Subcutaneous abdominal adipose tissue (tissue), 5 donors: ENCODE results near the gene TLX1.

Experiments used
- H3K27ac ChIP-seq: one replicate; pipeline ENCODE4 v1.7.0; 2013; ENCODE audit warnings: low read depth, mild to moderate bottlenecking, inconsistent platforms, low read length, moderate library complexity
- H3K27me3 ChIP-seq, 5 donors: one replicate each; pipeline ENCODE4 v1.7.0; 2013; ENCODE audit warnings: low read length in 5 of 5, inconsistent platforms in 1 of 5; ENCODE audit not compliant: control insufficient read depth in 5 of 5, insufficient read depth in 4 of 5
- H3K36me3 ChIP-seq, 5 donors: one replicate each; pipeline ENCODE4 v1.7.0; 2013; ENCODE audit warnings: low read length in 5 of 5; ENCODE audit not compliant: control insufficient read depth in 5 of 5, insufficient read depth in 5 of 5
- H3K4me1 ChIP-seq, 5 donors: one replicate each; pipeline ENCODE4 v1.7.0; 2013; ENCODE audit warnings: low read length in 5 of 5, mild to moderate bottlenecking in 3 of 5, moderate library complexity in 1 of 5; ENCODE audit not compliant: control insufficient read depth in 5 of 5, insufficient read depth in 5 of 5
- H3K4me3 ChIP-seq, 5 donors: one replicate each; pipeline ENCODE4 v1.7.0; 2013; ENCODE audit warnings: low read length in 5 of 5, low read depth in 1 of 5
- H3K9ac ChIP-seq, 5 donors: one replicate each; pipeline ENCODE4 v1.7.0; 2013; ENCODE audit warnings: low read length in 5 of 5, mild to moderate bottlenecking in 4 of 5, moderate library complexity in 3 of 5
- H3K9me3 ChIP-seq, 5 donors: one replicate each; pipeline ENCODE4 v1.7.0; 2013; ENCODE audit warnings: low read length in 5 of 5; ENCODE audit not compliant: control insufficient read depth in 5 of 5
- donor health status: healthy.
- donor health status: healthy.
- donor health status: healthy.
- donor health status: healthy.
- donor health status: healthy.

TLX1 gene

DNA sequence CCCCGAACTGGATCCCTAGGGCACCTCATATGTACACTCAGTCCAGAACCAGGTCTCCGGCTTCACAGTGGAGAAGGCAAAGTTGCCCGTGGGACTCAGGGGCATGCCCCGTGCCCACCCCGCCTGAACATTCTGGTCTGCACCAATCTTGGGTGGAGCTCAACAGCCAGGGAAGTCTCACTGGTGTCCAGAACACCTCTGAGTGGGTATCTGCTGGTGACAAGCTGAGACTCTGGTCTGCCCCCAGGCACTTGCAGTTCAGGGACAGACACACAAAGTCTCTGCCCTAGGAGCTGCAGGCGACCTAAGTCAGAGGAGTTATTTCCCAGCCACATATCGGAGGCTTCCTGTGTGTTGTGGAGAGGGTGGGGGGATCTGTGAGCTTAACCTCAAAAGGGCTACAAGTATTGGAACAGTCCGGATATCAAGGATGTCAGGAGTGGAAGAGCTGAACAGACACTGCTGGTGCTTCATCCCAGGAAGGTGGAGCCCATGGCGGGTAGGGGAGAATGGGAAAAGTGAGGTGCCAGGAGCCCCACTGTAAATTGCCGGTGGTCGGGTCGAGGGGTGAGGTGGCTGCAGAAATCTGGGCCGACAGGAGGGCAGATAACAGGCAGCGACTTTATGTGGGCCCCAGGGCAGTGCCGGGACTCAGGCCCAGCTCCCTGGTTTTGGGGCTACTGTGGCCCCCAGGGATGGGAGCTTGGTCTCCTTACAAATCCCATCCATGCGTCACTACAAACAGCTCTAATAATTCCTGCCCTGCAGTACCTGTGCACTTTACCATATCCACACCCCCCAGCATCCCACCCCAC is 8.6 kb upstream of the TLX1 start:
- no peak overlapping the region for H3K27ac ChIP-seq
- H3K4me3 ChIP-seq, result no peak overlapping the region
- H3K36me3 ChIP-seq, result no peaks in the 10 kb centered on the region
- H3K27me3 ChIP-seq, result peaks cover 59 to 81% (median 69%) of the 10 kb centered on the region in 5 donors
- H3K9me3 ChIP-seq, result no peaks in the 10 kb centered on the region
- H3K9ac ChIP-seq, result no peak overlapping the region
- peaks cover 0 to 24% (median 20%) of the 10 kb centered on the region in 5 donors for H3K4me1 ChIP-seq

DNA sequence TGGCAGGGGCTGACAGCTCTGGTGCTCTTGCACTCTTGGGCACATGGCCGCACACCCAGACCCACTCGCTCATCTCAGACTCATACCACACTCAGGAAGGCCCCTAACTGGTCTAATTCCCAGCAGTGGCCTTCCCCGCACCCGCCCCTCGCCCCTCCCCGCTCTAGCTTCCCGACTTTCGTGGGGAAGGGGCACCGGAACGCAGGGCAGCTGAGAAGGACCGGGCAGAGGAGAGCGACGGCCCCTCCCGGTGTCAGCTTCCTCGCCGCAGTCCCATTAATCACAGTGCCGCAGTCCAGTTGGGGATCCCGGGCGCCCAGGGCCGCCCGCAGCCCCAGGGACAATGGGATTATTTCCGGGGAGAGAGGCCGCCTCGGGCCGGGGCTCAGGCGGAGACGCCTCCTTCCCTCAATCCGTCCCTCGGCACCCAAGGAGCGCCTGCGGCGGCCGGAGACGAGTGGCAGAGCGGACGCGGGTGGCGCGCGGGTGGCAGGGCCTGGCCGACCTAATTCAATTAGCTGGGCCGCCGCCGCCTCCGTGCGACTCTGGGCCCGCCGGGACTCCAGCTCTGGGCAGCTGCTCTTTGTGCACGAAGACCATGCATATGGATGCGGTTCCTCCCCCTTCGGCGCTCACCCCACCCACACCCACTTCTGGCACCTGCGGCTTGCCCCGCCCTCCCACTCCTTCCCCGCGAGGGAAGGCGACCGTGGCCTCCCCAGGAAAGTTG is 7.8 kb upstream of the TLX1 start:
- peaks cover 59 to 85% (median 69%) of the 10 kb centered on the region in 5 donors for H3K27me3 ChIP-seq
- no peaks in the 10 kb centered on the region for H3K9me3 ChIP-seq
- no peak overlapping the region for H3K9ac ChIP-seq
- no peak overlapping the region for H3K4me3 ChIP-seq
- H3K4me1 ChIP-seq, result peaks cover 0 to 24% (median 20%) of the 10 kb centered on the region in 5 donors
- H3K27ac ChIP-seq, result no peak overlapping the region
- no peaks in the 10 kb centered on the region for H3K36me3 ChIP-seq

DNA sequence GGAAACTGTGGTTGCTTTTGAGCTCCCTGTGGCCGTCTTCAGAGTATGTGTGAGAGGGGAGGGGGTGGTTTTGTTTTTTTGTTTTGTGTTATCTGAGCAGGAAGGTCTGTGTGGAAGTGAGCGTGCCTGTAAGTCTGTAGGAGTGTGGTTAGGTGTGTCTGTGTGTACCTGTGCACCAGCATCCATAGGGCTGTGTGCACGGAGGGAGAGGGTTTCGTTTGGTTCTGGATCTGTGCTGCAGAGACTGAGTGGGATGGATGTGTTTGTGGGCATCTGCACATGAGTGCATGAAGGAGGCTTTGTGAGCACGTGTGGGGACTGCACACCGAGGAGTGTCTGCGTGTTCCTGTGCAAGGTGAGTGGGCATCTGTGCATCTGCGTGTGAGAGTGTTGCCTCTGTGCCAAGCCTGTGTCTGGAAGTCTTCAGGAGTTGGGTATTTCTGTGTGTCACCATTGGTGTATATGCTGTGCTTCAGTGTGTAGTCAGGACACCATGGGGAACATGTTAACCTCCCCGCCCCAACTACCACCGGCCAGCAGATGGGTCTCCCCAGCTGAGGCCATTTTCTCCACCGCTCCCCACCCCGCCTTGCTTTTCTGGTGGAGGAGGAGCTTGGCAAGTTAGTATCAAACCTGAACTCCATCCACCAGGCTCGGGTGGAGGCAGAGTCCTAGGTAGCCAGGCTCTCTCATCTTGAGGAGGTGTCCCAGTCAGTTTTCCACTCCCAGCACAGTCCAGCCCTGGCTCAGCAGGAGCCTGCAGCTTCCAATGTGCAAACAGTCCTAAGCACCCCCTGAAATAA is 7.1 kb upstream of the TLX1 start:
- Histone ChIP-seq H3K9ac (no peak overlapping the region), H3K9me3 (no peaks in the 10 kb centered on the region), H3K27me3 (peaks cover 59 to 88% (median 70%) of the 10 kb centered on the region in 5 donors), H3K4me1 (peaks cover 0 to 24% (median 20%) of the 10 kb centered on the region in 5 donors), H3K27ac (no peak overlapping the region), H3K4me3 (no peak overlapping the region), H3K36me3 (no peaks in the 10 kb centered on the region)

DNA sequence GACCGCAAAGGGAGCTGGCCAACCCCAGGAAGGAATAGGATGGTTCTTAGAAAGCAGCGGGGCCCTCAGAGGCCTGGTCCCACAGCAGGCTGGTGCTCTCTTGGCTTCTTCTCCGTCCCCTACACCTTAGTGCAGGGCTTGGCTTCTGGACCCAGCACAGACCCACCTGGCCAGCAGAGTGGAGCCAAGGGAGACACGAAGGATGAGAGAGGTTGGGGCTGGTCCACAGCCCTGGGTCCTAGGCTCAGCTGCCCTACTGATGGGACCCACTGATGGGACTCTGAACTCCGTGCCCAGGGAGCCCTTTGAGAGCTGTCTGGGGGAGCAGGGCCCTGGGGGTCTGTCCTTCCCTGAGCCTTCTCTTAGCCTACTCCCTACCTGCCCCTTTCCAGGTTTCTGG is 6.2 kb upstream of the TLX1 start:
- Histone ChIP-seq H3K4me1 (peaks cover 0 to 24% (median 20%) of the 10 kb centered on the region in 5 donors), H3K27me3 (peaks cover 56 to 91% (median 72%) of the 10 kb centered on the region in 5 donors), H3K4me3 (no peak overlapping the region), H3K27ac (no peak overlapping the region), H3K9me3 (no peaks in the 10 kb centered on the region), H3K36me3 (no peaks in the 10 kb centered on the region), H3K9ac (no peak overlapping the region)

DNA sequence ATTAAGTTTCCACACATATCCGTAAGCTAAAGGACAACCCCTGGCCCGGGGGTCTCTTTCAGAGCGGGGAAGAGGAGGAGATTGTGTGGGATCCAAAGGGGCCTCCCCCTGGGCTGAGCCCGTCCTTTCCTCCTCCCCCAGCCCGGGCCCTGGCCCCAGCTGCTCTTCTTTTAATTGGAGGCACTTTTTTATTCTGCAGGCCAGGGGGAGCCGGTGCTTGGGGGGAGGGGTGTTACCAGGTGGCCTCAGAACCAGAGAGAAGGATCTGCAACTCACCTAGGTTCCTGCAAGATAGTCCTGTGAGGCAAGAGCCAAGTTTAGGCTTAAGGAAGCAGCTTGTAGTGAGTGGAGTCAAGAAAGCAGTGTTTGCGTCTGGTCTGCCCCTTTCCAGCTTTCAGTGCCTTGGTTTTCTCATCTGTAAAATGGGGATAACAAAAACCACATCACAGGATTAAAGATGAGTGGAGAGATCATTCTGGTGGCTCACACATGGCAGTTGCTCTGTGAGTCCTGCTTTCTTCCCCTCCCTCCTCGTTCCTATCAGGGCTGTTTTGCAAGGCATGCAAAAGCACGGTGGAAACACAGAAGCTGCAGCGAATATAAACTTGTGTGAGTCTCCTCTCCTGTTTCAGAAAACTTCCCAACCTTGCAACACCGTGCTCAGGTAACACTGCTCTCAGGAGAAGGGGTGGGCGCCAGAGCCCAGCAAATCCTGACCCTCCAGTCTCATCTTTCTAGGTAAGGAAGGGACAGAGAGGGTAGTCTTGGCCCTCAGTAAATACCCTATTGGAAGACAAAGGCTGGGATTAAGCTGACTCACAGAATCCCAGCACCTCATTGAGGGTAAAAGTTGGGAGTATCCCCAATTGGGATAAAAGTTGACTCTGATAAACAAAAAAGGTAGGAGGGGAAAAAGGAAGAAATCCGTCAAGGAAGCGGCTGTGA is 4.1 kb upstream of the TLX1 start:
- Histone ChIP-seq H3K36me3 (no peaks in the 10 kb centered on the region), H3K27me3 (peaks cover 65 to 93% (median 78%) of the 10 kb centered on the region in 5 donors), H3K9me3 (no peaks in the 10 kb centered on the region), H3K4me1 (peaks cover 0 to 24% (median 19%) of the 10 kb centered on the region in 5 donors), H3K4me3 (no peak overlapping the region), H3K9ac (no peak overlapping the region), H3K27ac (no peak overlapping the region)

DNA sequence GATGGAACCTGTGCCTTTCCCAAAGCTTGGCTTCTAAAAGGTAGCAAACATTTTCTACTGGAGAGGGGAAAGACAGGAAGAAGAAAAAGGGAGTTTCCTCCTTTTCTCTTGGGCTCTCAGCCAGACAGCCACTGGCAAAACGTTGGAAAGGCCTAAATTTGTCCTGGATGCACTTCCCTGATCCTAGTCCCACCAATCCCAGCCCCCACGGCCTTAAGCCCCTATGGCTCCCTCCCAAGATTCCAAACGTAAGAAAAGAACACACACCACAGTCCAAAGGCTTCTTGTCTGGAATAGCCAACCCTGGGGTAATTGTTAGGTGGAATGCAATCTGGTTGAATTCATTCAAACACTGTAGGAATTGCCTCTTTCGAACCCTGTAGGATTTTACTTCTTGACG is 959 bp upstream of the TLX1 start:
- no peak overlapping the region for H3K9ac ChIP-seq
- H3K4me1 ChIP-seq, result peaks cover 0 to 38% (median 30%) of the 10 kb centered on the region in 5 donors
- peaks cover 64 to 93% (median 80%) of the 10 kb centered on the region in 5 donors for H3K27me3 ChIP-seq
- H3K9me3 ChIP-seq, result no peaks in the 10 kb centered on the region
- H3K4me3 ChIP-seq, result no peak overlapping the region
- H3K27ac ChIP-seq, result no peak overlapping the region
- H3K36me3 ChIP-seq, result no peaks in the 10 kb centered on the region

DNA sequence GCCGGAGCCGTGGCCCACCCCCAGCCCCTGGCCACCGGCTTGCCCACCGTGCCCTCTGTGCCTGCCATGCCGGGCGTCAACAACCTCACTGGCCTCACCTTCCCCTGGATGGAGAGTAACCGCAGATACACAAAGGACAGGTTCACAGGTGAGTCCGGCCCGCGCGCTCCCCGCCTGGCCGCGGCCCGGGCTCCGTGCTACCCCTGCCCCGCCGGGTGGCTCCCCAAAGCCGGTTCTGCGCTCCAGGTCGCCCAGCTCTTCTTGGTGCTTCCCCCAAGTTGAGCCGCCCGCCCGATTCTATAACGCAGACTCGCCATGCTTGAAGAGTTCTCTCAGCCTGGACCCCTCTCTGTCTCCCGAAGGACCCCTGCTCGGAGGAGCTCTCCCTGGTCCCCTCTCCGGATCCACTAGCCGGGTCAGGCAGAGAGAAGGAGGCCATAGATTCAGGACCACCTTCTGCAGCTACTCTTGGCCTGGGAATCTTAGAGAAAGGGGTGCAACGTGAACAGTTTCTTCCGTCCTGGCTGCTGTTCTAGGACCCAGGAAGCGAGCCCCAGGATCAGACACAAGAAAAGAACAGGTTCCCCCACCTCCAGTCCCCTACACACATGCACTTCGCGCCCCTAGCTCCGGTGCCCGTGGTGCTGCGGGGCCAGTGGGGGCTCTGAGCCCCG is 999 bp downstream of the TLX1 start:
- H3K27me3 ChIP-seq, result peaks cover 64 to 92% (median 82%) of the 10 kb centered on the region in 5 donors
- no peaks in the 10 kb centered on the region for H3K36me3 ChIP-seq
- no peaks in the 10 kb centered on the region for H3K9me3 ChIP-seq
- peaks cover 0 to 44% (median 34%) of the 10 kb centered on the region in 5 donors for H3K4me1 ChIP-seq
- no peak overlapping the region for H3K9ac ChIP-seq
- no peak overlapping the region for H3K27ac ChIP-seq
- peak overlapping the region in 1 of 5 donors; percentile 47 for H3K4me3 ChIP-seq

DNA sequence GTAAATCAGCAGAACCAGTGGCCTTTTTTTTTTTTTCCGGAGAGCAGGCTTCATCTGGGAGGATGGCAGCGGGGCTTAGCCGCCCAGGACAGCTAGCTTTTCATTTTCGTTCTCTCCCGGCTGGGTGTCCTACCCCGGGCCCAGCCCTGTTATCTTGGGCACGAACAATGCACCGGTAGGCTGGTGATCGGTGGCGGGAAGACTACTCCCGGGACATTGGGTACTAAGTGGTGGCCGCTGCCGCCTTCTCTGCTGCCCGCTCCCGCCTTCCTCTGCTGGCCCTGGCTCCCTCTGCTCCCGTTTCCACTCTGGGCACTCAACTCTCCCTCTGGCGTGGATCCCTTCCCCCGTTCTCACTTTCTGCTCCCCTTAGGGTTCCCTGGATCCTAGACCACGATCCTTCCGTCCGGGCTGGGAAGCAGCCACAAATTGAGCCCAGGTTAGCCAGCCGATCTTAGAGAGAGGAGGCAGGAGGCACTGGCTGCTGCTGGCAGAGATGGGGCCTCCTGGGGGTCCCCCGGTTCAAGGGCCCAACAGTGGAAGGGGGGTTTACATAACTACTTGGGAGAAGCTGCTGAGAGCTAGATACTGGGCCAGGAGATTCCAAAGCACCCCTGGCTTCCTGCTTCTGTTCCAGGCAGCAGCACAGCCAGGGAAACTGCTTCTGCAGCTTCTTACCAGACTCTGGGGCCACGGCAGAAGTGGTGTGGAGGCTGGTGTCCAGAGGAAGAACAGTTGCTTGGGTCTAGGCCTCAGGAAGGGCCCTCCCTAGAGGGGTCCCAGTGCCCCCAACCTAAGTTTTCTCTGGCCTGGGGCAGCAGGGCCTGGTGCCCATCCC is 1.8 kb downstream of the TLX1 start:
- no peak overlapping the region for H3K27ac ChIP-seq
- no peaks in the 10 kb centered on the region for H3K36me3 ChIP-seq
- H3K27me3 ChIP-seq, result peaks cover 69 to 96% (median 88%) of the 10 kb centered on the region in 5 donors
- H3K4me3 ChIP-seq, result no peak overlapping the region
- peaks cover 0 to 44% (median 34%) of the 10 kb centered on the region in 5 donors for H3K4me1 ChIP-seq
- no peaks in the 10 kb centered on the region for H3K9me3 ChIP-seq
- no peak overlapping the region for H3K9ac ChIP-seq
